ENCODE measurements around the gene EMP2.
"Not testable (repeated sequence)": the region's sequence is repeated elsewhere in the genome, so short reads cannot be mapped to it uniquely, and the experiment has no call there.

The EMP2 gene

DNA sequence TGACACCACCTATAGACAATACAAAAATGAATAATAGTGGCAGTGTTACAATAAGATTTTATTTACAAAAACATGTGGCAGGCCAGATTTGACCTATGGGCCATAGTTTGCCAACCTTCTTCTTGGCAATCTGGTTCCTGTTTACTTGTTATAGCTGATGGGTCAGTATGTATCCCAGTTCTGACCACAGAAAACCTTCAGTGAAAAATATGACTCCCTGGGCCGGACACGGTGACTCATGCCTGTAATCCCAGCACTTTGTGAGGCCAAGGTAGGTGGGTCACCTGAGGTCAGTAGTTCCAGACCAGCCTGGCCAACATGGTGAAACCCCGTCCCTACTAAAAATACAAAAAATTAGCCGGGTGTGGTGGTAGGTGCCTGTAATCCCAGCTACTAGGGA lies 46.8 kb downstream of the EMP2 start:
- H3K9me3 Mint-ChIP-seq; H3K4me1 Mint-ChIP-seq (ENCODE audit: low read depth); H3K27me3 Mint-ChIP-seq; H3K27ac Mint-ChIP-seq; H3K36me3 Mint-ChIP-seq (ENCODE audit: low read depth); H3K4me3 Mint-ChIP-seq: not testable (repeated sequence)

DNA sequence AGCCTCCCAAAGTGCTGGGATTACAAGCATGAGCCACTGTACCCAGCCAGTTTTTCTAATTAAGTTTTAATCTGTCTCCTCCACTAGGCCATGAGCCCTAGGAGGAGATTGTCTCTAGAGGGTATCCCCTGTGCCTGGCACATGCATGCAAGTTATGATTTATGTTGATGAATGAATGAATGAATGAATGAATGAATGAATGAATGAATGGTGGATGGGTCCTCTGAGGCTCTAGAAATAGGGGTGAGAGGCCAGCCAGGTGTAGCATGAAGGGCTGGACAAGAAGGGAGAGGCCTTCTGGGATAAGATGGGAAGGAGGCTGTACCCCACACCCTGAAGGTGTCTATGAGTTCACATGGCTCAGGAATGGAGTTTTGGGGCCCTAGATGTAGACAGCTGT lies 48.8 kb downstream of the EMP2 start:
- H3K36me3 Mint-ChIP-seq (ENCODE audit: low read depth) = no peaks in the 10 kb centered on the region
- H3K4me3 Mint-ChIP-seq = no peak overlapping the region
- H3K27ac Mint-ChIP-seq = no peak overlapping the region
- H3K27me3 Mint-ChIP-seq = no peaks in the 10 kb centered on the region
- H3K4me1 Mint-ChIP-seq (ENCODE audit: low read depth) = peaks cover 4% of the 10 kb centered on the region
- H3K9me3 Mint-ChIP-seq = no peaks in the 10 kb centered on the region

DNA sequence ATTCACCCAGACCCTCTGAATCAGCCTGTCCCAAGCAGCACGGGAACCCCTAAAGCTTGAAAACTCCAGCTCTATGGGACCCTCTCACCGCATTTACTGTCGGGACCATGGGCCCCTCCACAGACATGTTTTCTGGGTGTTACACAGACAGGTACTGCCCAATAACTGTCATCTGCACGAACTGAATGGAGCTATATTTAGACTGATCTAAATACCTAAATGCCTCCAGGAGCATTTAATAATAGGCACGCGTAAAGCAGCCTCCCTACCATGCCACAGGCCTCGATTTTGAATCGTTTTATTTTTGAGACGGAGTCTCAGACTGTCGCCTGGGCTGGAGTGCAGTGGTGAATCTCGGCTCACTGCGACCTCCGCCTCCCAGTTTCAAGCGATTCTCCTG lies 49.7 kb downstream of the EMP2 start:
- Mint-ChIP-seq H3K4me1 (ENCODE audit: low read depth) (no peaks in the 10 kb centered on the region), H3K36me3 (ENCODE audit: low read depth) (no peaks in the 10 kb centered on the region), H3K9me3 (no peaks in the 10 kb centered on the region), H3K27me3 (no peaks in the 10 kb centered on the region), H3K4me3 (no peak overlapping the region), H3K27ac (no peak overlapping the region)

DNA sequence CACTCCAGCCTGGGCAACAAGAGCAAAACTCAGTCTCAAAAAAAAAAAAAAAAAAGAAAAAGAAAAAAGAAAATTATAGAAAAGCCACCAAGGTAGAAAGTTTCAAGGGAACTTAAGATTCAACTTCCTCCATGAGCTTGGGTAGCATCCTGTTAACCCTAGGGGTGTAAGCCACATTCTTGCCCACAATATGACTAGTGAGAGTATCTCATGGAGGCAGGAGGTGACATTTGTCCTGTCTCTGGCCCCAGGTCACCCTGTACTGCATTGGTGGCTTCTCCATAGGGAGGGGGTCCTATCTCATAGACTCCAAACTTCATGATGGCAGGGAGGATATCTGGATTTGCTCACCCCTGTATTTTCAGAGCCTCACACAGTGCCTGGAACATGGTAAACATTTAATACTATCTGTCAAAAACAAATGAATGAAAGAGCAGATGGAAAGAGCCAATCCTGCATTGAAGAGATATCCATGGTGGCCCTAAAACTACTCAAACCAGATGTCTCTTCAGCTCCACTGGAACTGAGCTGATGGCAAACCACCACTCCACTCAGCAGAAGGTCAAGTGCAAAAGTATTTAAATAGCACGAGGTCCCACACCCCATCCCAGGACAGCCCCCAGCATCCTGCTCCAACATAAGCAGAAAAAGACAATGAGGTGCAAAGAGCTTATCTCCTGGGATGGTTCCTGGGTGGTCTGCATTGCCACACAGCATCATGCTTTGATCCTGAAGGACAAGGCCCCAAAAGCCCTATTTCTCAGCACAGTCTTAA lies 50.3 kb downstream of the EMP2 start:
- no peaks in the 10 kb centered on the region for H3K9me3 Mint-ChIP-seq
- no peaks in the 10 kb centered on the region for H3K27me3 Mint-ChIP-seq
- no peak overlapping the region for H3K27ac Mint-ChIP-seq
- no peak overlapping the region for H3K4me3 Mint-ChIP-seq
- no peaks in the 10 kb centered on the region for H3K4me1 Mint-ChIP-seq (ENCODE audit: low read depth)
- H3K36me3 Mint-ChIP-seq (ENCODE audit: low read depth) = no peaks in the 10 kb centered on the region

DNA sequence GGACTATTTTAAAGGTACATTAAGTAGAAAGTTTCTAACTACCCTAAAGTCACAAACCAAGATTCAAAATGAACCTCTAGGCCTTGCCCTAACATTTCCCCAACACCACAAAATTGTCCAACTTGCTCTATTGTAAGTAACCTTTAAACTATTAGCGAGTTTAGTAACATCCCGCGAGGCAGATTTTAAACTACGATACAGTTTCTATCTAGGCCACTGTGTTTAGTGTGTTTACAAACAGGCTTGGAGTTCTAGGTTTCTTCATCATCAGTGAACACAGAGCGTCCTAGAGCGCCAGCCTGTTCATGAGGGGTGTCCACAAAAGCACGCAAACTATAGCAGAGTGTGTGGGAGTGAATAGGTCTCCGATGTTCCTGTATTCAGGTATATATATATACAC lies 51.8 kb downstream of the EMP2 start:
- Mint-ChIP-seq H3K27ac (no peak overlapping the region), H3K9me3 (no peaks in the 10 kb centered on the region), H3K36me3 (ENCODE audit: low read depth) (no peaks in the 10 kb centered on the region), H3K4me3 (no peak overlapping the region), H3K4me1 (ENCODE audit: low read depth) (no peaks in the 10 kb centered on the region), H3K27me3 (no peaks in the 10 kb centered on the region)

DNA sequence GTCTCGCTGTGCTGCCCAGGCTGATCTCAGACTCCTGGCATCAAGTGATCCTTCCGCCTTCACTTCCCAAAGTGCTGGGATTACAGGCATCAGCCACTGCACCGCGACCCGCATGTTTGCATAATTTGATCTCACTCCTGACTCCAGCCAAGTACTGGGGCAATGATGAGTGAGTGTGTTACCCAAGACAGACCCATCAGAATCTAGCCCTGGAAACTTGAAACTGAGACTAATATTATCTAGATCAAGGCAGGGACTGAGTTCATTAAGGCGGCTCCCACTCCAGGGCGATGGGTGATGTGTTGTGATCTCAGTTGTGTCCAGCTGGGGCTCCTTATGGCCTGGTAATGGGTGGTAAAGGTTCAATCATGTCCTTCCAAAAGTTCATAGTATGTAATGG lies 53.4 kb downstream of the EMP2 start:
- no peaks in the 10 kb centered on the region for H3K4me1 Mint-ChIP-seq (ENCODE audit: low read depth)
- no peak overlapping the region for H3K27ac Mint-ChIP-seq
- H3K9me3 Mint-ChIP-seq = no peaks in the 10 kb centered on the region
- H3K36me3 Mint-ChIP-seq (ENCODE audit: low read depth) = no peaks in the 10 kb centered on the region
- no peak overlapping the region for H3K4me3 Mint-ChIP-seq
- H3K27me3 Mint-ChIP-seq = no peaks in the 10 kb centered on the region

DNA sequence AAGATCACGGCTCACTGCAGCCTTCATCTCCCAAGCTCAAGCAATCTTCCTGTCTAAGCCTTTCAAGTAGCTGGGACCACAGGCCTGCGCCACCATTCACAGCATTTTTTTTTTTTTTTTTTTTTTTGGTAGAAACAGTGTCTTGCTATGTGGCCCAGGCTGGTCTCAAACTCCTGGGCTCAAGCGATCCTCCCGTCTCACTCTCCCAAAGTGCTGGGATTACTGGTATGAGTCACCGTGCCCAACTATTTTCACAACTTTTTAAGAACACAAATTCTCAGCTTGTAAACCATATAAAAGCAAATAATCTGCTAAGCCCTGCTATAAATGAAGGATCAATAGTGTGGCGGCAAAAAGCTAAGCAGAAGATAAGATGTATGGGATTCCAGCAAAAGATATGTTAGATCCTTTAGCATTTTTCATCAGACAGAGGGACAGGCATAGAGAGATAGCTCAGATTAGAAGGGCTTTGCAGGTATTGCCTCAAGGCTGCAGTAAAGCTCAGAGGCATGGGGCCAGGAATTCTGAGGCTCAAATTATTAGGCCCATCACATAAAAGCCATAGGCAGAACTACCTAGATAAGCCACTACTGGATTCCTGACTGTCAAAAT lies 55.1 kb downstream of the EMP2 start:
- Mint-ChIP-seq H3K27me3 (peaks cover 3% of the 10 kb centered on the region), H3K27ac (no peak overlapping the region), H3K9me3 (no peaks in the 10 kb centered on the region), H3K36me3 (ENCODE audit: low read depth) (no peaks in the 10 kb centered on the region), H3K4me3 (no peak overlapping the region), H3K4me1 (ENCODE audit: low read depth) (no peaks in the 10 kb centered on the region)

DNA sequence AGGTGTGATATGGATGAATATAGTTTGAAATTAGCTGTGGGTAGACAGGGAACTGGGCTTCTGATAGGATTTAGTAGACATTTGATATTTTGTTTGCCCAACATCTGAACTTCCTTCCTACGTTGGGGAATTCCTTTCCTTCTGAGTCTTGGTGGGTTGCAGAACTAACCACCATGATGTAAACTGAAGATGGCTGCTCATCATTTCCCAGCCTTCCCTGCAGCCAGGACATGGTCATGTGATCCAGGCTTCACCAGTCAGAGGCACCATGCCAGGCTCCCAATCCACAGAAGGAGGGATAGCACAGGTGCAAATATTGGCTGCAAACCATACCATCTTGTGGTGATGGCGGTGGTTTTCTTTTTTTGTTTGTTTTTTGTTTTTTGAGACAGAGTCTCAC lies 57.4 kb downstream of the EMP2 start:
- Mint-ChIP-seq H3K9me3 (no peaks in the 10 kb centered on the region), H3K4me1 (ENCODE audit: low read depth) (no peaks in the 10 kb centered on the region), H3K27ac (no peak overlapping the region), H3K27me3 (peaks cover 3% of the 10 kb centered on the region), H3K36me3 (ENCODE audit: low read depth) (no peaks in the 10 kb centered on the region), H3K4me3 (no peak overlapping the region)

DNA sequence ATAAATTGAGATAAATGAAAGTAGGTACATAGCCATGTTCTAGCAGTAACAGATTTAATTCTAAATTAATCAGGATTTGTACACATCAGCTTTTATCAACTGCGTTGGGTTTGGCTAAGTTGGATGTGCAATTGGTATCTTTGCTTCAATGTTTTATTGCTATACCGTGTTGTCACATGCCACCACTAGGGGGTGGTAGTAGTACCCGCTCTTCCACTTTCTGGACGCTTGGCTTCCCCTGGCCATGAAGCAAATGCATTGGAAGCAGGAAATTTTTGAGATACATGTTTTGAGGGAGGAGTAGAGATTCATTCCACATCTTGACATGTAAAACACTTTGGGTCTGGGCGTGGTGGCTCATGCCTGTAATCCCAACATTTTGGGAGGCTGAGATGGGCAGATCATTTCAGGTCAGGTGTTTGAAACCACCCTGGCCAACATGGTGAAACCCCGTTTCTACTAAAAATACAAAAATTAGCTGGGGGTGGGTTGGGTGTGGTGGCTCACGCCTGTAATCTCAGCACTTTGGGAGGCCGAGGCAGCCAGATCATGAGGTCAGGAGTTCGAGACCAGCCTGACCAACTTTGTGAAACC lies 58.6 kb downstream of the EMP2 start:
- no peaks in the 10 kb centered on the region for H3K9me3 Mint-ChIP-seq
- H3K4me1 Mint-ChIP-seq (ENCODE audit: low read depth) = no peaks in the 10 kb centered on the region
- H3K4me3 Mint-ChIP-seq = no peak overlapping the region
- peaks cover 3% of the 10 kb centered on the region for H3K27me3 Mint-ChIP-seq
- no peak overlapping the region for H3K27ac Mint-ChIP-seq
- no peaks in the 10 kb centered on the region for H3K36me3 Mint-ChIP-seq (ENCODE audit: low read depth)

DNA sequence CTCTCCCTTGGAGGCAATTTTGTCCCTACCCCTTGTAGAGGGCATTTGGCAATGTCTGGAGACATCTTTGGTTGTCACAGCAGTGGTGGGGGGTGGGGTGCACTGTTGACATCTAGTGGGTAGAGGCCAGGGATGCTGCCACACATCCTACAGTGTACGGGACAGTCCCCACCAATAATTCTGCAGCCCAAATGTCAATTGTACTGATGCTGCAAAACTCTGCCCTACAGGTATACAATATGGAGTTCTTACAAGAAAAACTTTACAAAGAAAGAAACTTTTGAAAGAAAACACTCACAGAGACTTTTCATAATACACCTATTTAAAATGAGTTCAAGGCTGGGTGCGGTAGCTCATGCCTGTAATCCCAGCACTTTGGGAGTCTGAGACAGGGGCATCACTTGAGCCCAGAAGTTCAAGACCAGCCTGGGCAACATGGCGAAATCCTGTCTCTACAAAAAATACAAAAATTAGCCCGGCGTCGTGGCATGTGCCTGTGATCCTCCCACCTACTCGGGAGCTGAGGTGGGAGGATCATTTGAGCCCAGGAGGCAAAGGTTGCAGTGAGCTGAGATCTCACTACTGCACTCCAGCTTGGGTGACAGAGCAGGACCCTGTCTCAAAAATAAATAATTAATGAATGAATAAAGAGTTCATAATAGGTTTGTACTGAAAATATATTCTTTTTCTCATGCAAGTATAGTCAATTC lies 59.4 kb downstream of the EMP2 start:
- Mint-ChIP-seq H3K27ac (no peak overlapping the region), H3K9me3 (no peaks in the 10 kb centered on the region), H3K27me3 (peaks cover 3% of the 10 kb centered on the region), H3K4me1 (ENCODE audit: low read depth) (no peaks in the 10 kb centered on the region), H3K36me3 (ENCODE audit: low read depth) (no peaks in the 10 kb centered on the region), H3K4me3 (no peak overlapping the region)

DNA sequence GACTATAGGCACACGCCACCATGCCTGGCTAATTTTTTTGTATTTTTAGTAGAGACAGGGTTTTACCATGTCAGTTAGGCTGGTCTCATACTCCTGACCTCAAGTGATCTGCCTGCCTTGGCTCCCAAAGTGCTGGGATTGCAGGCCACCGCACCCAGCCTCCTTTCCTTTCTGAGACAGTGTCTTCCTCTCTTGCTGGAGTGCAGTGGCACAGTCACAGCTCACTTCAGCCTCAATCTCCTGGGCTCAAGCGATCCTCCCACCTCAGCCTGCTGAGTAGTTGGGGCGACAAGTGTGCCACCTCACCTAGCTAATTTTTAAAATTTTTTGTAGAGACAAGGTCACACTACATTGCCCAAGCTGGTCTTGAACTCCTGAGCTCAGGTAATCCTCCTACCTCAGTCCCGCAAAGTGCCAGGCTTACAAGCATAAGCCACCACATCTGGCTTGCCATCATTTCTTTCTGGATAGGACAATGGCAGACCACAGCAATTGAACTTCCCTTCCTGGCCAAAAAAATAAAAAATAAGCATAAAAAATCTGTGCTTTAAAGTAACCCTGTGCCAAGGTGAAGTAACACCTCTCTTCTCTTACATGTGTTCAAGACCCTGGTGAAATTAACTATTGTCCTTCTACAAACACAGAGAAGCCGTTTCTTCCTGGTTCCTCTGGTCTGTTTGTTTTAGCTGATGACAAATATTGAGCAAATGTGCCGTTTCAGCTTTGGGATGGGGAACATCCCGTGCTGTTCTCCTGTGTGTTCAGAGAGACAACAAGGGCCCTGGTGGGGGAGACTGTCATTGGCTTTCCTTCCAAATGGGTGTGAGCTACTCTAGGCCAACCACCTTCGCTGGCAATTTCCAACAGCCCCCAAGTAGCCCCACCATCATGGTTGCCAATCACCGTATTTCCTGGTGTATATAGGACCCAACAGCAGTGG lies 60.2 kb downstream of the EMP2 start:
- Mint-ChIP-seq H3K36me3 (ENCODE audit: low read depth) (no peaks in the 10 kb centered on the region), H3K4me1 (ENCODE audit: low read depth) (no peaks in the 10 kb centered on the region), H3K27ac (no peak overlapping the region), H3K27me3 (peaks cover 3% of the 10 kb centered on the region), H3K9me3 (no peaks in the 10 kb centered on the region), H3K4me3 (no peak overlapping the region)

DNA sequence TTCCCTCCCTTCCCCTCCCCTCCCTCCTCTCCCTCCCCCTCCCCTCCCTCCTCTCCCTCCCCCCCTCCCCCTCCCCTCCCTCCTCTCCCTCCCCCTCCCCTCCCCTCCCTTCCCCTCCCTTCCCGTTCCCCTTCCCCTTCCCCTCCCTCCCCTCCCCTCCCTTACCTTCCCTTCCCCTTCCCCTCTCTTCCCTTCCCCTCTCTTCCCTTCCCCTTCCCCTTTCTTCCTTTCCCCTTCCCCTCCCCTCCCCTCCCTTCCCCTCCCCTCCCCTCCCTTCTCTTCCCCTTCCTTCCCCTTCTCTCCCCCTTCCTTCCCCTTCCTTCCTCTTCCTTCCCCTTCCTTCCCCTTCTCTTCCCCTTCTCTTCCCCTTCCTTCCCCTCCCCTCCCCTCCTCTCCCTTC lies 61.1 kb downstream of the EMP2 start:
- H3K27me3 Mint-ChIP-seq = peaks cover 3% of the 10 kb centered on the region
- no peaks in the 10 kb centered on the region for H3K36me3 Mint-ChIP-seq (ENCODE audit: low read depth)
- no peak overlapping the region for H3K4me3 Mint-ChIP-seq
- no peak overlapping the region for H3K27ac Mint-ChIP-seq
- no peaks in the 10 kb centered on the region for H3K9me3 Mint-ChIP-seq
- no peaks in the 10 kb centered on the region for H3K4me1 Mint-ChIP-seq (ENCODE audit: low read depth)

DNA sequence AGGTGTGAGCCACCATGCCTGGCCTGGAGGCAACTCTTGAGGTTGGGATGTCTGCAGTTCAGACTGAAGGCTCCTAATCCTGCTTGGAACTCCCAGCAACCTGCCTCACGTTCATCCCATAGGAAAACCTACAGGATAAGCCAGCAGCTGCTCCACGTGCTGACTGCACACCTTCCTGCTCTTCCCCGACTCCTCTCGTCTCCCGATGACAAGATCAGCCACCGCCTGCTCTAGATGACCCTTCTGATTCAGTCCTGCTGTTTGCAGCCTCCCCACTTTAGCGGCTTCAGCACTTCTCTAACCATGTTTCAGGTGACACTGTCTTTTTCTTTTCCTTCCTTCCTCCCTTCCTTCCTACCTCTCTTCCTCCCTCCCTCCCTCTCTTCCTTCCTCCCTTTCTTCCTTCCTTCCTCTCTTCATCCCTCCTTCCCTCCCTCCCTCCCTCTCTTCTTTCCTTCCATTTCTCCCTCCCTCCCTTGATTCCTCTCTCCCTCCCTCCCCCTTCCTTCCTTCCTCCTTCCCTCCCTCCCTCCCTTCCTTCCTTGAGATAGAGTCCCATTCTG lies 61.8 kb downstream of the EMP2 start:
- Mint-ChIP-seq H3K4me3 (no peak overlapping the region), H3K27me3 (peaks cover 3% of the 10 kb centered on the region), H3K27ac (no peak overlapping the region), H3K4me1 (ENCODE audit: low read depth) (no peaks in the 10 kb centered on the region), H3K9me3 (no peaks in the 10 kb centered on the region), H3K36me3 (ENCODE audit: low read depth) (no peaks in the 10 kb centered on the region)

DNA sequence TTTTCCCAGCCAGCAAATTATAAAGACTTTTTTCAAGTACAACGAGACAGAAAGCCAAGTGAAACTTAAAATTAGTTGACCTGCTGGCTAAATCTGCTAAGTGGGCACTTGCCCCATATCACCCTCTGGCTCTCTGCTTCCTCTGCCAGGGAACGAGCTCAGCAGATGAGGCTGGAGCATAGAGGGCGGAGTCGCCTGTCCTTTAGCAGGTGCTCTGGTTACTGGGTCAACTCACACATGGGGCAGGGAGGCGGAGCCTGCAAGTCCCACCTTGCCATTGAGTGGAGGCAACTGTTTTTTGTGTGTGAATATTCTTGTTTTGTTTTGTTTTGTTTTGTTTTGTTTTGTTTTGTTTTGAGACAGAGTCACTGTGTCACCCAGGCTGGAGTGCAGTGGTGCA lies 62.5 kb downstream of the EMP2 start:
- Mint-ChIP-seq H3K27ac (no peak overlapping the region), H3K27me3 (peaks cover 3% of the 10 kb centered on the region), H3K36me3 (ENCODE audit: low read depth) (no peaks in the 10 kb centered on the region), H3K4me3 (no peak overlapping the region), H3K9me3 (no peaks in the 10 kb centered on the region), H3K4me1 (ENCODE audit: low read depth) (no peaks in the 10 kb centered on the region)
